ENCODE data around the gene LRRK2.

DNA sequence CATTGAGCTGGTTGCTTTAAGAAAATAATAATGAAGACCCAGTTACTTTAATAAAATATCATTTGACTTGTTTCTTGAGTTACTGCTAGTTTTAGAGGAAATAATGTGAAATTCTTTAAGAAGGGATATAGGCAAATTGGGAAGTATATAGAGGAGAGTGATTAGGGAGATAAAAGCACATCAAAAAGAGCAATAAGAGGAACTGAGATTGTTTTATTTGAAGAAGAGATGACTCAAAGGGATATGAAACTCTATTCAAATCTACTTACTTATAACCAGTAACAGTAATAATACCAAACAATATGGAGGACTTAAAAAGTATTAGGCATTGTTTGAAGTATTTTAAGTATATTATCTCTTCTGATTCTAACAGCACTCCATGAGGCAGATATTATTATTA, 37.1 kb downstream of the LRRK2 start:
- no peak for TF ChIP-seq EZH2phosphoT487 (IDR thresholded peaks at IDR 0.05; ENCODE audit: low read length)
- TF ChIP-seq CTCF (IDR thresholded peaks at IDR 0.05; ENCODE audit: low read length), result no peak

Data from MM.1S (cell line).